HG03175 (cell line): ENCODE data around the gene OR11H7.
"Not testable (repeated sequence)": the region's sequence is repeated elsewhere in the genome, so short reads cannot be mapped to it uniquely, and the experiment has no call there.

Experiments
- ATAC-seq: cut with Tn5 transposase; IDR thresholded peaks from one replicate; pipeline ENCODE4 v1.9.1; 2021; ENCODE audit warnings: mild to moderate bottlenecking, moderate library complexity; ENCODE audit not compliant: unreplicated experiment

The OR11H7 gene

GRCh38 chr14:20228681-20229080, at the start of gene OR11H7:
OR11H7 (plus strand) TSS chr14:20228981.
- ATAC-seq, result no peak

- ATAC-seq, result no peak
Observed at GRCh38 chr14:20179218-20179617, 49.6 kb upstream of the OR11H7 start.

GRCh38 chr14:20179880-20180279, 48.9 kb upstream of the OR11H7 start:
- ATAC-seq, result no peak

GRCh38 chr14:20180486-20180885, 48.3 kb upstream of the OR11H7 start:
- ATAC-seq, result no peak

GRCh38 chr14:20184181-20184580, 44.6 kb upstream of the OR11H7 start:
- ATAC-seq, result no peak

GRCh38 chr14:20190596-20190995, 38.2 kb upstream of the OR11H7 start, which contains the start of gene OR11G2:
OR11G2 (plus strand) TSS chr14:20190896; CDS start chr14:20197438, 6,542 bp downstream.
- no peak for ATAC-seq

GRCh38 chr14:20191396-20191795, 37.4 kb upstream of the OR11H7 start:
- no peak for ATAC-seq

GRCh38 chr14:20194101-20194500, 34.7 kb upstream of the OR11H7 start:
- ATAC-seq, result no peak

GRCh38 chr14:20195170-20195569, 33.6 kb upstream of the OR11H7 start:
- not testable (repeated sequence) for ATAC-seq

- ATAC-seq, result no peak
Observed at GRCh38 chr14:20195911-20196310, 32.9 kb upstream of the OR11H7 start.

- no peak for ATAC-seq
Observed at GRCh38 chr14:20197459-20197858, 31.3 kb upstream of the OR11H7 start.

GRCh38 chr14:20198991-20199390, 29.8 kb upstream of the OR11H7 start:
- no peak for ATAC-seq

GRCh38 chr14:20204721-20205120, 24.1 kb upstream of the OR11H7 start:
- ATAC-seq, result no peak

- no peak for ATAC-seq
Observed at GRCh38 chr14:20209595-20209994, 19.2 kb upstream of the OR11H7 start.

GRCh38 chr14:20212406-20212805, 16.4 kb upstream of the OR11H7 start:
- not testable (repeated sequence) for ATAC-seq

GRCh38 chr14:20215196-20215595, 13.6 kb upstream of the OR11H7 start:
- no peak for ATAC-seq

GRCh38 chr14:20219033-20219432, 9.7 kb upstream of the OR11H7 start:
- ATAC-seq, result no peak

- no peak for ATAC-seq
Observed at GRCh38 chr14:20223410-20223809, 5.4 kb upstream of the OR11H7 start, which contains the start of gene OR11H6. OR11H6 (plus strand) TSS chr14:20223710; CDS start chr14:20223710, 0 bp downstream.

GRCh38 chr14:20235415-20235814, 6.6 kb downstream of the OR11H7 start:
- not testable (repeated sequence) for ATAC-seq

- no peak for ATAC-seq
Observed at GRCh38 chr14:20247646-20248246, 19.0 kb downstream of the OR11H7 start.

GRCh38 chr14:20262642-20263128, 33.9 kb downstream of the OR11H7 start:
- ATAC-seq, result no peak

- ATAC-seq, result not testable (repeated sequence)
Observed at GRCh38 chr14:20264361-20264760, 35.6 kb downstream of the OR11H7 start.

- ATAC-seq, result no peak
Observed at GRCh38 chr14:20274062-20274461, 45.3 kb downstream of the OR11H7 start.
